ENCODE results near the gene MUC6. TPM values are rescaled to one million over a fixed set of nuclear protein-coding genes. Genes with fewer than 3 reads are reported as not detected.

MUC6 gene
- total and polyA plus RNA-seq, 10 of the 15 experiments (the other 5 are each of a cell fraction or from before 2014, with no cell fraction given), result 0.03 TPM; not detected in 8

DNA sequence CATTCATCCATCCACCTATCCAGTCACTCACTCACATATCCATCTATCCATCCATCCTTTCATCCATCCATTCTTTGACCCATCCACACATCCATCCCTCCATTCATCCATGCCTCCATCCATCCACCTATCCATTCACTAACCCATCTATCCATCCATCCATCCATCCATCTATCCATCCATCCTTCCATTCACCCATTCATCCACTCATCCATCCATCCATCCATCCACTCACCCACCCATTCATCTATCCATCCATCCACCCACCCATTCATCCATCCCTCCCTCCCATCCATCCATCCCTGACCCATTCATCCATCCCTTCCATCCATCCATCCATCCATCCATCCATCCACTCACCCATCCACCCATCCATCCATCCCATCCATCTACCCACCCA, 33.2 kb upstream of the MUC6 start:
- no TSS peak for BruUV-seq (replicated peaks)
- FAIRE-seq (no peak), ATAC-seq (no peak), DNase-seq (ENCODE audit: low read depth, low spot score) (no peak)
- ChIA-PET RAD21 (ENCODE audit: unreplicated experiment) (no interaction called here), SMC1A (ENCODE audit: uncharacterized antibody, unreplicated experiment) (no interaction called here), POLR2A (no interaction called here), CTCF (no interaction called here)
- no peaks in the 10 kb centered on the region for H4K20me1 ChIP-seq (ENCODE audit: control insufficient read depth, insufficient read depth)
- H3K4me3 ChIP-seq, result no peak overlapping the region
- H3K4me2 ChIP-seq (ENCODE audit: control insufficient read depth, insufficient read depth), result no peak overlapping the region
- no peaks in the 10 kb centered on the region for H3K4me1 ChIP-seq (ENCODE audit: control insufficient read depth, insufficient read depth, low read length)
- in situ Hi-C loops (cut with MboI), result no loop called here
- no peak overlapping the region for H2AFZ ChIP-seq (ENCODE audit: control insufficient read depth, low read depth, low read length)
- no peaks in the 10 kb centered on the region for H3K9me3 ChIP-seq (replicated peaks; ENCODE audit: control insufficient read depth, insufficient read depth, low read length)
- H3K79me2 ChIP-seq (ENCODE audit: control insufficient read depth, insufficient read depth, low read length), result no peaks in the 10 kb centered on the region
- no peak overlapping the region for H3K27ac ChIP-seq (ENCODE audit: control insufficient read depth, insufficient read depth)
- H3K9ac ChIP-seq (ENCODE audit: control insufficient read depth, insufficient read depth, low read length), result no peak overlapping the region
- H3K27me3 ChIP-seq (replicated peaks in 1 of 2; ENCODE audit: control insufficient read depth in 2 of 2, insufficient read depth in 2 of 2, low read length in 1 of 2), result no peaks in the 10 kb centered on the region
- intact Hi-C loops (cut with micrococcal nuclease; ENCODE audit: unreplicated experiment), result no loop called here
- H3K36me3 ChIP-seq (ENCODE audit: control insufficient read depth in 2 of 2, insufficient read depth in 2 of 2, low read length in 1 of 2), result no peaks in the 10 kb centered on the region
- TF ChIP-seq FOXM1 (IDR thresholded peaks at IDR 0.05; ENCODE audit: low read depth, low read length) (no peak), CBFB (IDR thresholded peaks at IDR 0.05; ENCODE audit: low read depth) (no peak), EED (IDR thresholded peaks at IDR 0.05; ENCODE audit: low read depth) (no peak), NBN (IDR thresholded peaks at IDR 0.05) (no peak), SUPT20H (IDR thresholded peaks at IDR 0.05; ENCODE audit: borderline replicate concordance, control insufficient read depth, low read depth, low read length) (no peak), POLR2A (IDR thresholded peaks at IDR 0.05; ENCODE audit: low read depth, low read length) (no peak), ZNF217 (IDR thresholded peaks at IDR 0.05) (no peak), ETV6 (conservative IDR thresholded peaks at IDR 0.05 in 1 of 2, IDR thresholded peaks at IDR 0.05 in 1 of 2; ENCODE audit: borderline replicate concordance in 1 of 2, low read depth in 1 of 2) (no peak), HDAC6 (IDR thresholded peaks at IDR 0.05; ENCODE audit: unreplicated experiment) (no peak), NR2F1 (conservative IDR thresholded peaks at IDR 0.05) (no peak), NFXL1 (IDR thresholded peaks at IDR 0.05; ENCODE audit: borderline replicate concordance) (no peak), SKIL (IDR thresholded peaks at IDR 0.05; ENCODE audit: low read depth, poor library complexity, severe bottlenecking) (no peak), SREBF2 (IDR thresholded peaks at IDR 0.05; ENCODE audit: low read length) (no peak), TCF7 (IDR thresholded peaks at IDR 0.05; ENCODE audit: borderline replicate concordance) (no peak), BCLAF1 (IDR thresholded peaks at IDR 0.05) (no peak), NR2C1 (IDR thresholded peaks at IDR 0.05) (no peak)
- TF ChIP-seq, protein P1, sequence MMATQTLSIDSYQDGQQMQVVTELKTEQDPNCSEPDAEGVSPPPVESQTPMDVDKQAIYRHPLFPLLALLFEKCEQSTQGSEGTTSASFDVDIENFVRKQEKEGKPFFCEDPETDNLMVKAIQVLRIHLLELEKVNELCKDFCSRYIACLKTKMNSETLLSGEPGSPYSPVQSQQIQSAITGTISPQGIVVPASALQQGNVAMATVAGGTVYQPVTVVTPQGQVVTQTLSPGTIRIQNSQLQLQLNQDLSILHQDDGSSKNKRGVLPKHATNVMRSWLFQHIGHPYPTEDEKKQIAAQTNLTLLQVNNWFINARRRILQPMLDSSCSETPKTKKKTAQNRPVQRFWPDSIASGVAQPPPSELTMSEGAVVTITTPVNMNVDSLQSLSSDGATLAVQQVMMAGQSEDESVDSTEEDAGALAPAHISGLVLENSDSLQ (IDR thresholded peaks at IDR 0.05), result no peak
- TF ChIP-seq, protein P2, sequence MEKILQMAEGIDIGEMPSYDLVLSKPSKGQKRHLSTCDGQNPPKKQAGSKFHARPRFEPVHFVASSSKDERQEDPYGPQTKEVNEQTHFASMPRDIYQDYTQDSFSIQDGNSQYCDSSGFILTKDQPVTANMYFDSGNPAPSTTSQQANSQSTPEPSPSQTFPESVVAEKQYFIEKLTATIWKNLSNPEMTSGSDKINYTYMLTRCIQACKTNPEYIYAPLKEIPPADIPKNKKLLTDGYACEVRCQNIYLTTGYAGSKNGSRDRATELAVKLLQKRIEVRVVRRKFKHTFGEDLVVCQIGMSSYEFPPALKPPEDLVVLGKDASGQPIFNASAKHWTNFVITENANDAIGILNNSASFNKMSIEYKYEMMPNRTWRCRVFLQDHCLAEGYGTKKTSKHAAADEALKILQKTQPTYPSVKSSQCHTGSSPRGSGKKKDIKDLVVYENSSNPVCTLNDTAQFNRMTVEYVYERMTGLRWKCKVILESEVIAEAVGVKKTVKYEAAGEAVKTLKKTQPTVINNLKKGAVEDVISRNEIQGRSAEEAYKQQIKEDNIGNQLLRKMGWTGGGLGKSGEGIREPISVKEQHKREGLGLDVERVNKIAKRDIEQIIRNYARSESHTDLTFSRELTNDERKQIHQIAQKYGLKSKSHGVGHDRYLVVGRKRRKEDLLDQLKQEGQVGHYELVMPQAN (conservative IDR thresholded peaks at IDR 0.05), result no peak
